22Rv1 (cell line): ENCODE measurements around the gene IMPG2.

Experiments
- H3K27ac ChIP-seq: fragments of 450-650 bp; 2 replicates; pipeline ENCODE4 v1.5.1; 2017
- CTCF ChIP-seq: fragments of 450-650 bp; IDR thresholded peaks from 2 replicates; pipeline ENCODE4 v1.5.1; 2017; ENCODE audit warnings: mild to moderate bottlenecking
- ZFX ChIP-seq: fragments of 450-650 bp; IDR thresholded peaks from 2 replicates; pipeline ENCODE4 v1.6.1; 2017; ENCODE audit warnings: antibody characterized with exemption, borderline replicate concordance

The IMPG2 gene

DNA sequence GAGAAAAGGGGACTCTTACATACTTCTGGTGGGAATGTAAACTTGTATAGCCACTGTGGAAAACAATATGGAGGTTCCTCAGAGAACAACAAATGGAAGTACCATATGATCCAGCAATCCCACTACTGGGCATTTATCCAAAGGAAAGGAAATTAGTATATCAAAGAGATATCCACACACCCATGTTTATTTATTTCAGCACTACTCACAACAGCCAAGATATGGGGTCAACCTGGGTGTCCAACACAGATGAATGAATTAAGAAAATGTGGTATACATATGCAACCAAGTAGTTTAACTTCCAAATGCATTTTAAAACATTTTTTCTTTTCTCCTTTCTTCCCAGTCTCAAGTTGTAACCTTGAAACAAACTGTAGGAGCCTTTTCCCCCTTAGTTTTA lies 54.3 kb downstream of the IMPG2 start:
- no peak overlapping the region for H3K27ac ChIP-seq
- TF ChIP-seq CTCF = no peak

- no peak overlapping the region for H3K27ac ChIP-seq
- TF ChIP-seq ZFX (no peak), CTCF (no peak)
Observed at GRCh38 chr3:101262393-101263240, 57.8 kb downstream of the IMPG2 start.

GRCh38 chr3:101261506-101261905 lies 58.9 kb downstream of the IMPG2 start:
- no peak for TF ChIP-seq CTCF
- TF ChIP-seq ZFX = no peak
- no peak overlapping the region for H3K27ac ChIP-seq

DNA sequence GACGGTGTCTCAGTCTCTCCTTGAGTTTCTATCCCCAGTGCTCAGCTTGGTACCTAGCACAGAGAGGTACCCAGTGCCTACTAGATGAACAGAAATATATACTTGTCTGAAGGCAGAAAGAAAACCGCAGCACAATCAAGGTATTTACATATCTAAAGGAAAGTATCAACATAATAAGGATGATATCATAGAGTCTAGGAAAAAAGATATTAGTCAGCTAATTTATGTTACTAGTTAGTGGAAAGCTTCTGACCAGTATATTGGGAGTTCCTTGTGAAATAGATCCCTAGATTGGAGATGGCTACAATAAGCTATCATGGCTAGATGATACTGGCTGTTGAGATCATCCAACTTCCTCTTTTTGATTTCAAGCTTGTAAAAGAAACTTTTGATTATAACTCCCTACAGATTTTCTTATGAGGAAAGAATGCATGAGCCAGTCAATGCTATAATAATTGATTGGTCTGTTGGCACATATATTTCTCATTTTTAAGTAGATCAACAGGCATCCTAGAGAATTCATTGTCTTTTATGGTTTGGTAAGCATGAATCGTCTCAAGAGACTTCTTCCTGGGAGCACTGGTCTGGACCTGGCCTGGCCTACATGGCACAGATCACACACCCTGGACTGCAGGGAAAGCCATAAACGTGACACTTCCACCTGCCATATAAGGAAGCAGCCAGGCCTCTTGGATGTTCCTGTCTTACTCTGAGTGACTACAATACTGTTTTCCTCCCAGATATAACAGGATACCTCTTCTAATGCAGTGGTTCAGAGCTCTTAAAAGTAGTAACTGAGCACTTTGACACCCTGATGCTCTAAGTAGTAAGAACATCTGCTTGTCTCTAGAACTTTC lies 60.7 kb downstream of the IMPG2 start:
- no peak overlapping the region for H3K27ac ChIP-seq
- TF ChIP-seq CTCF = no peak
- no peak for TF ChIP-seq ZFX

DNA sequence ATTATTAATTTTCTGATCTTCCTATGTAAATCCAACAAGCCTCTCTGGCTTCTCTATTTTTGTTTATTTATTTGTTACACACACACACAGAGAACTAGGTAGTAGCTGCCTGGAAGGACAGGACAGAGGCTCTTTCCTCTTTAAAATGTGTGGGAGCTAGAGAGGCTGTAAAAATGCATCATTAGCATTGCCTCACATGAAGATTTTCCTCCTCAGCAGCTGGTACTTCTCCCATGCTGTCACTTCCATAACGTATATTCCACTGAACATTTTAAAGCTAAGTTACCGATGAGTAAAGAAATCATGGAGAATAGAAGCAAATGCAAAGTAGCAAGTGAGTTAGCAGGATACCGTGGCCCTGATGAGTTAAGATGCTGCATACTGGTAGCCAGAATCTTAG lies 63.9 kb downstream of the IMPG2 start:
- no peak for TF ChIP-seq ZFX
- no peak for TF ChIP-seq CTCF

DNA sequence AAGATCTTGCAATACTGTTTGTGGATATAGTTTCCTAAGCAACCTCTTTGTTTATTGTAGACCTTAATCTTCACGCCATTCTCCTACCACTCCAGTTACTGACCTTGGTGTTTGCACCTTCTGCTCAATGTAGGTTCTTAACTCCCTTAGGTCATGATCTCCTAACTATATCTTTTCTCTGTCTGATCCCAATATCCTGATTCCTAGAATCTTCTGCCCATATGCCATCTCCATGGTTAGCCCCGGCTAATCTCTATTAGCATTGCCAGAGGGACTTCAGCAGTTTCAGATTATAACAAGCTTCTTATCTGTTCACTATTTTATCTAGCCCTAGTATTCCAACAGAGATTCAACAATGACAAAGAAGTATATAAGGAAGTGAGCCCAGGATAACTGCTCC lies 64.9 kb downstream of the IMPG2 start:
- no peak overlapping the region for H3K27ac ChIP-seq
- no peak for TF ChIP-seq ZFX
- no peak for TF ChIP-seq CTCF

More for the DNA sequence above, 63.9 kb downstream of the IMPG2 start:
- no peak overlapping the region for H3K27ac ChIP-seq

GRCh38 chr3:101253396-101253795 lies 67.0 kb downstream of the IMPG2 start:
- TF ChIP-seq ZFX = no peak
- no peak for TF ChIP-seq CTCF
- H3K27ac ChIP-seq = no peak overlapping the region
